ENCODE results near the gene SPAG7. TPM values are rescaled to one million over a fixed set of nuclear protein-coding genes. Genes with fewer than 3 reads are reported as not detected.

The SPAG7 gene
- total and polyA plus RNA-seq, 4 donors = 63.8 to 101 (median 75.8) TPM

GRCh38 chr17:4946312-4946976 is 21.2 kb downstream of the SPAG7 start:
- Histone ChIP-seq H3K4me1 (ENCODE audit: control insufficient read depth in 5 of 5, insufficient read depth in 5 of 5, low read length in 5 of 5) (peaks cover 2 to 28% (median 14%) of the 10 kb centered on the region in 5 donors), H3K36me3 (ENCODE audit: control insufficient read depth in 4 of 4, insufficient read depth in 4 of 4, low read length in 4 of 4) (peaks cover 12 to 32% (median 27%) of the 10 kb centered on the region in 4 donors), H3K9me3 (ENCODE audit: control insufficient read depth in 4 of 4, insufficient read depth in 3 of 4, low read length in 3 of 4) (no peaks in the 10 kb centered on the region), H3K9ac (ENCODE audit: insufficient read depth in 1 of 2, low read length in 2 of 2) (peak overlapping the region in 1 of 2 donors; percentile 11), H3K4me3 (peak overlapping the region; percentile 67), H3K27me3 (ENCODE audit: control insufficient read depth in 3 of 3, insufficient read depth in 3 of 3, low read length in 2 of 3) (no peaks in the 10 kb centered on the region), H3K27ac (ENCODE audit: low read depth in 1 of 2, low read length in 1 of 2) (peak overlapping the region; percentile 38 to 73)
- ATAC-seq (ENCODE audit: insufficient read depth, low FRiP score) (no peak), DNase-seq (no peak)
- 23% methylated on average over 16 of the region's 16 CpGs for WGBS, 2 donors
- TF ChIP-seq CTCF (IDR thresholded peaks at IDR 0.05; ENCODE audit: control extremely low read depth, extremely low read depth) = no peak

GRCh38 chr17:4945944-4946280 is 21.7 kb downstream of the SPAG7 start:
- no peak for TF ChIP-seq CTCF (IDR thresholded peaks at IDR 0.05; ENCODE audit: control extremely low read depth, extremely low read depth)
- H3K27me3 ChIP-seq (ENCODE audit: control insufficient read depth in 3 of 3, insufficient read depth in 3 of 3, low read length in 2 of 3) = no peaks in the 10 kb centered on the region
- H3K9me3 ChIP-seq (ENCODE audit: control insufficient read depth in 4 of 4, insufficient read depth in 3 of 4, low read length in 3 of 4) = no peaks in the 10 kb centered on the region
- WGBS, 2 donors = 32 to 42% methylated on average over 4 of the region's 4 CpGs
- H3K9ac ChIP-seq (ENCODE audit: insufficient read depth in 1 of 2, low read length in 2 of 2) = no peak overlapping the region
- no peak for DNase-seq
- H3K4me3 ChIP-seq = no peak overlapping the region
- peaks cover 12 to 32% (median 27%) of the 10 kb centered on the region in 4 donors for H3K36me3 ChIP-seq (ENCODE audit: control insufficient read depth in 4 of 4, insufficient read depth in 4 of 4, low read length in 4 of 4)
- H3K27ac ChIP-seq (ENCODE audit: low read depth in 1 of 2, low read length in 1 of 2) = peak overlapping the region; percentile 33 to 51
- ATAC-seq (ENCODE audit: insufficient read depth, low FRiP score) = no peak
- H3K4me1 ChIP-seq (ENCODE audit: control insufficient read depth in 5 of 5, insufficient read depth in 5 of 5, low read length in 5 of 5) = peaks cover 3 to 28% (median 12%) of the 10 kb centered on the region in 5 donors

- peak overlapping the region; percentile 30 for H3K4me3 ChIP-seq
- no peak overlapping the region for H3K9ac ChIP-seq (ENCODE audit: insufficient read depth in 1 of 2, low read length in 2 of 2)
- no peak for DNase-seq
- H3K4me1 ChIP-seq (ENCODE audit: control insufficient read depth in 5 of 5, insufficient read depth in 5 of 5, low read length in 5 of 5) = peaks cover 3 to 26% (median 11%) of the 10 kb centered on the region in 5 donors
- peaks cover 12 to 32% (median 27%) of the 10 kb centered on the region in 4 donors for H3K36me3 ChIP-seq (ENCODE audit: control insufficient read depth in 4 of 4, insufficient read depth in 4 of 4, low read length in 4 of 4)
- peak; percentile 12 for ATAC-seq (ENCODE audit: insufficient read depth, low FRiP score)
- 31 to 46% methylated on average over 7 of the region's 7 CpGs for WGBS, 2 donors
- peak overlapping the region; percentile 71 to 80 for H3K27ac ChIP-seq (ENCODE audit: low read depth in 1 of 2, low read length in 1 of 2)
- TF ChIP-seq CTCF (IDR thresholded peaks at IDR 0.05; ENCODE audit: control extremely low read depth, extremely low read depth) = no peak
- no peaks in the 10 kb centered on the region for H3K9me3 ChIP-seq (ENCODE audit: control insufficient read depth in 4 of 4, insufficient read depth in 3 of 4, low read length in 3 of 4)
- no peaks in the 10 kb centered on the region for H3K27me3 ChIP-seq (ENCODE audit: control insufficient read depth in 3 of 3, insufficient read depth in 3 of 3, low read length in 2 of 3)
Measured at GRCh38 chr17:4945176-4945943, 22.3 kb downstream of the SPAG7 start.

Measured in lung (tissue), 12 donors.